ENCODE results near the gene ZNF710. TPM values are rescaled to one million over a fixed set of nuclear protein-coding genes. Genes with fewer than 3 reads are reported as not detected.
A peak's percentile ranks its signal among the peaks of the same experiment; 100 is the strongest.

ZNF710 gene
- total RNA-seq, 1 experiment from 2014 or later: 10.0 TPM

DNA sequence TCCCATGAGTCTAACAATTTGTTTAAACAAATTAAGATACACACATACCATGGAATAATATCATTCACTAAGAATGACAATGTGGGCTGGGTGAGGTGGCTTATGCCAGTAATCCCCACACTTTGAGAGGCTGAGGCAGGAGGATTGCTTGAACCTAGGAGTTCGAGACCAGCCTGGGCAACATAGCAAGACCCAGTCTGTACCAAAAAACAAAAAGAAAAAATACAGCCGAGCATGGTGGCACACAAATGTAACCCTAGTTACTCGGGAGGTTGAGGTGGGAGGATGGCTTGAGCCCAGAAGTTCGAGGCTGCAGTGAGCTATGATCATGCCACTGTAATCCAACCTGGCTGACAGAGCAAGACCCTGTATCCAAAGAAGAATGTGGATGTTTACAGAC, 4.0 kb upstream of the ZNF710 start (continued):
- TF ChIP-seq, protein P1, sequence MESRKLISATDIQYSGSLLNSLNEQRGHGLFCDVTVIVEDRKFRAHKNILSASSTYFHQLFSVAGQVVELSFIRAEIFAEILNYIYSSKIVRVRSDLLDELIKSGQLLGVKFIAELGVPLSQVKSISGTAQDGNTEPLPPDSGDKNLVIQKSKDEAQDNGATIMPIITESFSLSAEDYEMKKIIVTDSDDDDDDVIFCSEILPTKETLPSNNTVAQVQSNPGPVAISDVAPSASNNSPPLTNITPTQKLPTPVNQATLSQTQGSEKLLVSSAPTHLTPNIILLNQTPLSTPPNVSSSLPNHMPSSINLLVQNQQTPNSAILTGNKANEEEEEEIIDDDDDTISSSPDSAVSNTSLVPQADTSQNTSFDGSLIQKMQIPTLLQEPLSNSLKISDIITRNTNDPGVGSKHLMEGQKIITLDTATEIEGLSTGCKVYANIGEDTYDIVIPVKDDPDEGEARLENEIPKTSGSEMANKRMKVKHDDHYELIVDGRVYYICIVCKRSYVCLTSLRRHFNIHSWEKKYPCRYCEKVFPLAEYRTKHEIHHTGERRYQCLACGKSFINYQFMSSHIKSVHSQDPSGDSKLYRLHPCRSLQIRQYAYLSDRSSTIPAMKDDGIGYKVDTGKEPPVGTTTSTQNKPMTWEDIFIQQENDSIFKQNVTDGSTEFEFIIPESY (IDR thresholded peaks at IDR 0.05; ENCODE audit: extremely low read depth, insufficient replicate concordance, low read length): no peak
- TF ChIP-seq ZFX (IDR thresholded peaks at IDR 0.05): no peak

DNA sequence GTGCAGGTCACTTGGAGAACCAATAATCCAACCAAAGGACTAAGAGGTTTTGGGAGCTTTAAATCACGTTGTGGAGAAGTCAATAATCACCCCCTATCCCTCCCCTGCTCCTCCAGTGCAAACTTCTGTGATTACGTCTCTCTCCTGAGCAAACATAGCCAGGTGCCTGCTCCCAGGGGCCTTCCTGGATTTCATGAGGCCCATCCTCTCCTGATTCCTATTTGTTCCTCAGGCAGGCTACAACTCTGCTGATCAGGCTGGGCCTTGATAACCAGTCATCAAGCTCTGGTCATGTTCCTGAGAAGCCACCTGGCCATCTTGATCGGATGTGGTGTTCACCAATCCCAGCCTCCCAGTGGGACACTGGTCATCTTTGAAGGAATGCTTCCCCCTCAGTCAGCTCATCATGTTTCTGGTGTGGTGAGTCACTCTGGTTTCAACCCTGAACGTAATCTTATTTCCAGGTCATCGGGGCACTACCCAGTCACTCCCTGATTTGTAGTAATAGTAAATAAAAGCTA, 2.9 kb upstream of the ZNF710 start:
- no peaks in the 10 kb centered on the region for H4K20me1 ChIP-seq (ENCODE audit: insufficient read depth)
- peaks cover 25 to 47% of the 10 kb centered on the region in 2 experiments for H3K4me1 ChIP-seq (ENCODE audit: control insufficient read depth in 1 of 2, insufficient read depth in 2 of 2, low read length in 2 of 2)
- H3K9me2 ChIP-seq (ENCODE audit: insufficient read depth): no peaks in the 10 kb centered on the region
- CTCF ChIA-PET: no interaction called here
- peak overlapping the region; percentile 77 for H2AFZ ChIP-seq (ENCODE audit: low read depth, low read length, poor library complexity, severe bottlenecking)
- peak overlapping the region in 1 of 2 experiments; percentile 73; a peak in 2 of 4 replicates for H3K4me3 ChIP-seq (replicated peaks in 1 of 2; ENCODE audit: low read depth in 1 of 2, low read length in 2 of 2)
- H3K36me3 ChIP-seq (ENCODE audit: control insufficient read depth in 1 of 2, insufficient read depth in 2 of 2, low read length in 2 of 2): no peaks in the 10 kb centered on the region
- peak; percentile 19 for TF ChIP-seq YY1 (IDR thresholded peaks at IDR 0.05; ENCODE audit: extremely low read depth, insufficient replicate concordance, low read depth, low read length)
- TF ChIP-seq ZFX (IDR thresholded peaks at IDR 0.05): 0 out of 2 replicates have a peak, but pooled peaks have one; percentile 18
- TF ChIP-seq SRF (IDR thresholded peaks at IDR 0.05; ENCODE audit: low read depth): no peak
- TF ChIP-seq POLR2AphosphoS5 (IDR thresholded peaks at IDR 0.05; ENCODE audit: low read depth, low read length): no peak
- no peak for TF ChIP-seq EZH2 (IDR thresholded peaks at IDR 0.05)
- ATAC-seq (peak; percentile 41), DNase-seq (ENCODE audit: low read depth, low spot score) (peak; percentile 69)
- POLR2A ChIA-PET: interaction anchor here (1.3 kb wide), 1 partner anchor 85 kb away, joined by 3 read pairs; the partner anchor contains the start of gene ARPIN
- intact Hi-C loops (cut with micrococcal nuclease): no loop called here
- RAD21 ChIA-PET (ENCODE audit: low non-redundant PET in 1 of 2, low total read pairs in 2 of 2, uncharacterized antibody in 2 of 2, unreplicated experiment in 2 of 2): no interaction called here
- peak overlapping the region; percentile 24 for H3K9ac ChIP-seq (ENCODE audit: low read length)
- H3K27ac ChIP-seq (ENCODE audit: low read depth, low read length): no peak overlapping the region
- H3K9me3 ChIP-seq (ENCODE audit: control insufficient read depth in 1 of 2, insufficient read depth in 1 of 2, low read depth in 1 of 2, low read length in 2 of 2): no peaks in the 10 kb centered on the region
- peaks cover 8% of the 10 kb centered on the region; the same call in 1 of the 2 replicates for H3K79me2 ChIP-seq (ENCODE audit: insufficient read depth, low read length)
- H3K4me2 ChIP-seq (ENCODE audit: low read length): peak overlapping the region; percentile 96
- BruUV-seq (replicated peaks): no TSS peak
- H3K27me3 ChIP-seq (ENCODE audit: insufficient read depth, low read length): no peaks in the 10 kb centered on the region
